Kidney epithelial cell (primary cell): ENCODE results near the gene ABCG1. TPM values are rescaled to one million over a fixed set of nuclear protein-coding genes. Genes with fewer than 3 reads are reported as not detected.

Source experiments
- DNase-seq: peaks from one replicate; pipeline ENCODE4 v3.0.0-alpha.2; 2010; ENCODE audit warnings: low read depth
- H3K27me3 ChIP-seq: 2 replicates; pipeline ENCODE4 v1.6.0; 2011; ENCODE audit warnings: low read length; ENCODE audit not compliant: control insufficient read depth, insufficient read depth
- H3K36me3 ChIP-seq: 2 replicates; pipeline ENCODE4 v1.5.1; 2011; ENCODE audit warnings: low read length; ENCODE audit not compliant: control insufficient read depth, insufficient read depth
- H3K4me3 ChIP-seq: 2 replicates; pipeline ENCODE4 v1.5.1; 2011; ENCODE audit warnings: low read depth, mild to moderate bottlenecking, control low read depth, low read length
- CTCF ChIP-seq: IDR thresholded peaks from 2 replicates; pipeline ENCODE4 v1.5.1; 2011; ENCODE audit warnings: mild to moderate bottlenecking, moderate library complexity, low read length, control low read depth, inconsistent platforms; ENCODE audit not compliant: insufficient read depth, poor library complexity, severe bottlenecking
- total RNA-seq: library from RNA; depleted of rRNA; stranded (reverse); fragments of >200 nt; gene quantifications from 2 replicates; pipeline ENCODE4 v1.2.3, GENCODE V29; 2015

Gene ABCG1
- total RNA-seq, 1 donor from 2014 or later = 3.6 TPM

DNA sequence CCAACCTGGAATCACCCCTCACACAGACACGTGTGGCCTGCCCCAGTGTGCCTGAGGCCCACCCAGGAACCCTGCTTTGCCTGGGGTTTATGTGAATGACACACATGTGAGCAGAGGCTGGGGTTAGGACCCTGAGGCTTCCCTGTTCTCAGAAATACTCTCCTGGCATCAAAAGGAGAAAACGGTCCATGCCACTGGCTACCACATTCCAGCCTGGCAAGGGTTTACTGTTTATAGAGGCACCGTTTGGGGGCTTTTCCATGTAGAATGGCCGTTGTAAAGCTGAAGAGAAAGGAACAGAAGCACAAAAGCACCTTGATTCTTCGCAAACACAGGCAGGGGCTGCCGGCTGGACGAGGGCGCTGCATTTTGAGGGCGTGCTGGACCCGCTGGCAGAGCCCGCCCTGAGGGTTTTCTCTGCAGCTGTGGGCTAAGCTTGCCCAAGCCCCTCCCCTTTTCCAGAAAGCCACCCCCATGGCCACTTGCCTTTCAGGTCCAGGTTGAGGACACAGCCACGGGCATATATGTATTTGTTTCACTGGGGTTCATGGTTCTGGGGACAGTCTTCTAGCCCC is 83.2 kb downstream of the ABCG1 start:
- no peak for TF ChIP-seq CTCF
- Histone ChIP-seq H3K4me3 (no peak overlapping the region), H3K27me3 (peaks cover 18% of the 10 kb centered on the region), H3K36me3 (no peaks in the 10 kb centered on the region)
- DNase-seq = no peak

- no peak for DNase-seq
- no peaks in the 10 kb centered on the region for H3K36me3 ChIP-seq
- no peak overlapping the region for H3K4me3 ChIP-seq
- TF ChIP-seq CTCF = no peak
- H3K27me3 ChIP-seq = peaks cover 16% of the 10 kb centered on the region
Observed at GRCh38 chr21:42302794-42303193, 83.9 kb downstream of the ABCG1 start.

- TF ChIP-seq CTCF = no peak
- peaks cover 20% of the 10 kb centered on the region for H3K27me3 ChIP-seq
- no peak for DNase-seq
- no peaks in the 10 kb centered on the region for H3K36me3 ChIP-seq
- no peak overlapping the region for H3K4me3 ChIP-seq
Observed at GRCh38 chr21:42303443-42303842, 84.5 kb downstream of the ABCG1 start.

GRCh38 chr21:42304556-42305454 is 85.9 kb downstream of the ABCG1 start:
- DNase-seq = no peak
- Histone ChIP-seq H3K4me3 (no peak overlapping the region), H3K27me3 (peaks cover 23% of the 10 kb centered on the region), H3K36me3 (no peaks in the 10 kb centered on the region)
- TF ChIP-seq CTCF = no peak

GRCh38 chr21:42305707-42306147 is 86.8 kb downstream of the ABCG1 start:
- TF ChIP-seq CTCF = no peak
- Histone ChIP-seq H3K27me3 (peaks cover 28% of the 10 kb centered on the region), H3K4me3 (no peak overlapping the region), H3K36me3 (no peaks in the 10 kb centered on the region)
- no peak for DNase-seq
